K562 (cell line): ENCODE measurements around the gene DDAH1. TPM values are rescaled to one million over a fixed set of nuclear protein-coding genes. Genes with fewer than 3 reads are reported as not detected.

Experiments used
- ARID3A ChIP-seq: IDR thresholded peaks from 2 replicates; pipeline ENCODE4 v1.6.1; 2012; ENCODE audit warnings: low read depth, low read length, improper control_type of control experiment, borderline replicate concordance
- ARNT ChIP-seq, 2 experiments: fragments of 450-650 bp; IDR thresholded peaks; 2 replicates each; pipeline ENCODE4 v1.6.1; 2016; ENCODE audit warnings: mild to moderate bottlenecking in 1 of 2
- ATF4 ChIP-seq: fragments of 450-650 bp; formaldehyde crosslinking; IDR thresholded peaks from 2 replicates; pipeline ENCODE4 v1.4.0; 2022; ENCODE audit warnings: mild to moderate bottlenecking, moderate library complexity
- CHD1 ChIP-seq: fragments of 200-600 bp; sonication (generic); IDR thresholded peaks from one replicate; pipeline ENCODE4 v1.6.1; 2012; ENCODE audit warnings: mild to moderate bottlenecking, moderate library complexity, low read length, inconsistent platforms
- CHD4 ChIP-seq: fragments of 200-600 bp; sonication (generic); IDR thresholded peaks from 3 replicates; pipeline ENCODE4 v1.6.1; 2012; ENCODE audit warnings: low read depth, mild to moderate bottlenecking, mixed read lengths, low read length, inconsistent platforms; ENCODE audit not compliant: insufficient read depth, insufficient replicate concordance, poor library complexity, severe bottlenecking
- HEY1 ChIP-seq: fragments of 250-450 bp; sonication (Bioruptor Pico); IDR thresholded peaks from 2 replicates; pipeline ENCODE4 v1.5.0; 2020; ENCODE audit warnings: mild to moderate bottlenecking, moderate library complexity, borderline replicate concordance
- HNRNPL ChIP-seq: fragments of 200-400 bp; formaldehyde crosslinking; IDR thresholded peaks from 2 replicates; pipeline ENCODE4 v1.6.1; 2017; ENCODE audit warnings: low read depth, mild to moderate bottlenecking, low read length
- MAFG ChIP-seq: fragments of 450-650 bp; conservative IDR thresholded peaks from 2 replicates; pipeline ENCODE4 v1.6.1; 2016; ENCODE audit warnings: missing genetic modification characterization, missing compliant biosample characterization
- MBD2 ChIP-seq: sonication (generic); IDR thresholded peaks from 2 replicates; pipeline ENCODE4 v1.6.1; 2016; ENCODE audit warnings: low read depth, borderline replicate concordance
- NFATC3 ChIP-seq: fragments of 450-650 bp; IDR thresholded peaks from 2 replicates; pipeline ENCODE4 v1.6.1; 2017; ENCODE audit warnings: mild to moderate bottlenecking
- RBM22 ChIP-seq: fragments of 200-400 bp; formaldehyde crosslinking; IDR thresholded peaks from 2 replicates; pipeline ENCODE4 v1.6.1; 2018; ENCODE audit warnings: low read length, low read depth; ENCODE audit not compliant: poor library complexity, severe bottlenecking
- SMARCA4 ChIP-seq: fragments of 450-650 bp; IDR thresholded peaks from 2 replicates; pipeline ENCODE4 v1.6.1; 2016
- SMARCC2 ChIP-seq: fragments of 450-650 bp; IDR thresholded peaks from 2 replicates; pipeline ENCODE4 v1.6.1; 2017; ENCODE audit warnings: antibody characterized with exemption, moderate library complexity, mild to moderate bottlenecking, low read depth
- TOE1 ChIP-seq, 2 experiments: fragments of 450-650 bp in 1 of 2; sonication (generic) in 1 of 2; formaldehyde crosslinking in 1 of 2; IDR thresholded peaks; 2 replicates each; pipeline versions ENCODE4 v1.7.1 to v1.8.0; 2016 to 2022; ENCODE audit warnings: borderline replicate concordance in 2 of 2, mild to moderate bottlenecking in 2 of 2, antibody characterized with exemption in 1 of 2, inconsistent platforms in 1 of 2, low read depth in 1 of 2, missing genetic modification reagents in 1 of 2, moderate library complexity in 1 of 2
- ZNF445 ChIP-seq: fragments of 250-450 bp; sonication (Bioruptor Pico); IDR thresholded peaks from 2 replicates; pipeline ENCODE4 v1.4.0; 2020; ENCODE audit warnings: low read depth, mild to moderate bottlenecking, moderate library complexity
- polyA plus RNA-seq, 8 experiments: library from polyadenylated mRNA; depleted of rRNA in 4 of 8; stranded (reverse) in 5 of 8; unstranded in 3 of 8; fragments of >200 nt; fragmentation: Nextera tagmentation in 2 of 8; fragmentation: Illumina TruSeq in 1 of 8; extraction: Ambion mirVana in 2 of 8; extraction: Trizol in 1 of 8; gene quantifications; 2 replicates each; pipeline versions ENCODE4 v1.2.1 to v1.2.3, GENCODE V29; 2011 to 2014; ENCODE audit warnings: inconsistent platforms in 1 of 8, missing spikeins in 1 of 8
- total RNA-seq, 7 experiments: library from RNA; depleted of rRNA in 6 of 7; stranded (reverse); fragments of >200 nt in 6 of 7; fragmentation: Illumina TruSeq in 2 of 7; extraction: Trizol in 2 of 7; gene quantifications; 2 replicates each; pipeline versions ENCODE4 v1.2.1 to v1.2.3, GENCODE V29; 2011 to 2021; ENCODE audit warnings: low replicate concordance in 1 of 7
- TF ChIP-seq, protein P1 (sequence below): fragments of 450-650 bp; IDR thresholded peaks from 2 replicates; pipeline ENCODE4 v1.6.1; 2016; ENCODE audit warnings: low read depth
- TF ChIP-seq, protein P2 (sequence below): fragments of 250-450 bp; sonication (Bioruptor Pico); IDR thresholded peaks from 2 replicates; pipeline ENCODE4 v1.8.0; 2022; ENCODE audit warnings: moderate library complexity, mild to moderate bottlenecking, inconsistent platforms

DDAH1 gene
- total and polyA plus RNA-seq, 9 of the 15 experiments (the other 6 are each of a cell fraction or from before 2014, with no cell fraction given): 0.04 to 0.24 (median 0.10) TPM

GRCh38 chr1:85275701-85276214, 189.2 kb downstream of the DDAH1 start (continued):
- TF ChIP-seq RBM22 (no peak), ZNF445 (CRISPR knock-in tag) (no peak), CHD4 (no peak), ATF4 (no peak), HEY1 (no peak), SMARCC2 (no peak), TOE1 (IDR thresholded peaks at IDR 0.05; ENCODE audit: borderline replicate concordance) (no peak), TOE1 (CRISPR knock-in tag; IDR thresholded peaks at IDR 0.05; ENCODE audit: borderline replicate concordance, low read depth) (no peak), ARID3A (no peak), HNRNPL (no peak), MBD2 (no peak), SMARCA4 (0 out of 2 replicates have a peak, but pooled peaks have one; percentile 23), NFATC3 (no peak), CHD1 (peak; percentile 42), ARNT (IDR thresholded peaks at IDR 0.05) (no peak), MAFG (tag) (no peak)
- TF ChIP-seq, protein P1, sequence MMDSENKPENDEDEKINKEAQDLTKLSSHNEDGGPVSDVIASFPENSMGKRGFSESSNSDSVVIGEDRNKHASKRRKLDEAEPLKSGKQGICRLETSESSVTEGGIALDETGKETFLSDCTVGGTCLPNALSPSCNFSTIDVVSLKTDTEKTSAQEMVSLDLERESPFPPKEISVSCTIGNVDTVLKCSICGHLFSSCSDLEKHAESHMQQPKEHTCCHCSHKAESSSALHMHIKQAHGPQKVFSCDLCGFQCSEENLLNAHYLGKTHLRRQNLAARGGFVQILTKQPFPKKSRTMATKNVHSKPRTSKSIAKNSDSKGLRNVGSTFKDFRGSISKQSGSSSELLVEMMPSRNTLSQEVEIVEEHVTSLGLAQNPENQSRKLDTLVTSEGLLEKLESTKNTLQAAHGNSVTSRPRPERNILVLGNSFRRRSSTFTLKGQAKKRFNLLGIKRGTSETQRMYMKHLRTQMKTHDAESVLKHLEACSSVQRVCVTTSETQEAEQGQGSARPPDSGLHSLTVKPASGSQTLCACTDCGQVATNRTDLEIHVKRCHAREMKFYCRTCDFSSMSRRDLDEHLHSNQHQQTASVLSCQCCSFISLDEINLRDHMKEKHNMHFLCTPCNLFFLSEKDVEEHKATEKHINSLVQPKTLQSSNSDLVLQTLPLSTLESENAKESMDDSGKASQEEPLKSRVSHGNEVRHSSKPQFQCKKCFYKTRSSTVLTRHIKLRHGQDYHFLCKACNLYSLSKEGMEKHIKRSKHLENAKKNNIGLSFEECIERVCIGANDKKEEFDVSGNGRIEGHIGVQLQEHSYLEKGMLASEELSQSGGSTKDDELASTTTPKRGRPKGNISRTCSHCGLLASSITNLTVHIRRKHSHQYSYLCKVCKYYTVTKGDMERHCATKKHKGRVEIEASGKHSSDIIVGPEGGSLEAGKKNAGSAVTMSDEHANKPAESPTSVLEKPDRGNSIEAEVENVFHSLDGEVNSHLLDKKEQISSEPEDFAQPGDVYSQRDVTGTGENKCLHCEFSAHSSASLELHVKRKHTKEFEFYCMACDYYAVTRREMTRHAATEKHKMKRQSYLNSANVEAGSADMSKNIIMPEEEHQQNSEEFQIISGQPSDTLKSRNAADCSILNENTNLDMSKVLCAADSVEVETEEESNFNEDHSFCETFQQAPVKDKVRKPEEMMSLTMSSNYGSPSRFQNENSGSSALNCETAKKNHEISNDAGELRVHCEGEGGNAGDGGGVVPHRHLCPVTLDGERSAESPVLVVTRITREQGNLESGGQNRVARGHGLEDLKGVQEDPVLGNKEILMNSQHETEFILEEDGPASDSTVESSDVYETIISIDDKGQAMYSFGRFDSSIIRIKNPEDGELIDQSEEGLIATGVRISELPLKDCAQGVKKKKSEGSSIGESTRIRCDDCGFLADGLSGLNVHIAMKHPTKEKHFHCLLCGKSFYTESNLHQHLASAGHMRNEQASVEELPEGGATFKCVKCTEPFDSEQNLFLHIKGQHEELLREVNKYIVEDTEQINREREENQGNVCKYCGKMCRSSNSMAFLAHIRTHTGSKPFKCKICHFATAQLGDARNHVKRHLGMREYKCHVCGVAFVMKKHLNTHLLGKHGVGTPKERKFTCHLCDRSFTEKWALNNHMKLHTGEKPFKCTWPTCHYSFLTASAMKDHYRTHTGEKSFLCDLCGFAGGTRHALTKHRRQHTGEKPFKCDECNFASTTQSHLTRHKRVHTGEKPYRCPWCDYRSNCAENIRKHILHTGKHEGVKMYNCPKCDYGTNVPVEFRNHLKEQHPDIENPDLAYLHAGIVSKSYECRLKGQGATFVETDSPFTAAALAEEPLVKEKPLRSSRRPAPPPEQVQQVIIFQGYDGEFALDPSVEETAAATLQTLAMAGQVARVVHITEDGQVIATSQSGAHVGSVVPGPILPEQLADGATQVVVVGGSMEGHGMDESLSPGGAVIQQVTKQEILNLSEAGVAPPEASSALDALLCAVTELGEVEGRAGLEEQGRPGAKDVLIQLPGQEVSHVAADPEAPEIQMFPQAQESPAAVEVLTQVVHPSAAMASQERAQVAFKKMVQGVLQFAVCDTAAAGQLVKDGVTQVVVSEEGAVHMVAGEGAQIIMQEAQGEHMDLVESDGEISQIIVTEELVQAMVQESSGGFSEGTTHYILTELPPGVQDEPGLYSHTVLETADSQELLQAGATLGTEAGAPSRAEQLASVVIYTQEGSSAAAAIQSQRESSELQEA: no peak
- TF ChIP-seq, protein P2, sequence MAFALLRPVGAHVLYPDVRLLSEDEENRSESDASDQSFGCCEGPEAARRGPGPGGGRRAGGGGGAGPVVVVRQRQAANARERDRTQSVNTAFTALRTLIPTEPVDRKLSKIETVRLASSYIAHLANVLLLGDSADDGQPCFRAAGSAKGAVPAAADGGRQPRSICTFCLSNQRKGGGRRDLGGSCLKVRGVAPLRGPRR: no peak
